ENCODE results near the gene ZER1. TPM values are rescaled to one million over a fixed set of nuclear protein-coding genes. Genes with fewer than 3 reads are reported as not detected.

The ZER1 gene
- total and polyA plus RNA-seq, 2 of the 4 experiments (the other 2 are of a cell fraction), result 7.7 to 34.9 TPM

GRCh38 chr9:128733256-128733655 is 38.5 kb downstream of the ZER1 start:
- CTCF ChIA-PET, result interaction anchor here (0.9 to 1.9 kb wide), 3 partner anchors 9 to 85 kb away, joined by 3 to 6 read pairs (median 5); partner anchors contain the start of genes ENDOG and ZDHHC12
- no TSS peak for BruUV-seq (replicated peaks)
- POLR2A ChIA-PET (ENCODE audit: unreplicated experiment), result no interaction called here

More at GRCh38 chr9:128733256-128733655, 38.5 kb downstream of the ZER1 start:
- H3K79me1 ChIP-seq (ENCODE audit: low read depth in 1 of 2, low read length in 2 of 2), result no peaks in the 10 kb centered on the region
- no peak overlapping the region for H2BK15ac ChIP-seq (ENCODE audit: low read depth, low read length)
- H2BK5ac ChIP-seq (ENCODE audit: low read depth, low read length, poor library complexity, severe bottlenecking), result no peak overlapping the region
- no peak overlapping the region for H3K18ac ChIP-seq (ENCODE audit: low read depth, low read length)
- dilution Hi-C loops (cut with HindIII; ENCODE audit: low sequenced_read_pairs, unreplicated experiment), result no loop called here
- H3K56ac ChIP-seq (ENCODE audit: extremely low read depth, insufficient read depth, low read length), result no peak overlapping the region
- in situ Hi-C loops (cut with MboI; ENCODE audit: low sequenced_read_pairs), result no loop called here
- H4K5ac ChIP-seq (ENCODE audit: low read depth, low read length), result peak overlapping the region; percentile 88
- H2BK20ac ChIP-seq (ENCODE audit: low read depth, low read length), result no peak overlapping the region
- H3K4ac ChIP-seq (ENCODE audit: low read depth, low read length), result peak overlapping the region; percentile 75
- TF ChIP-seq SMC3 (IDR thresholded peaks at IDR 0.05; ENCODE audit: low read depth, low read length), result peak; percentile 58
- TF ChIP-seq MAZ (IDR thresholded peaks at IDR 0.05; ENCODE audit: borderline replicate concordance, low read depth, low read length), result no peak
- no peak for TF ChIP-seq MAFK (IDR thresholded peaks at IDR 0.05; ENCODE audit: low read depth, low read length)
- peak; percentile 73 for TF ChIP-seq CTCF (conservative IDR thresholded peaks at IDR 0.05; ENCODE audit: low read depth, low read length)
- TF ChIP-seq RAD21 (IDR thresholded peaks at IDR 0.05; ENCODE audit: low read length), result peak; percentile 58
- H2AK9ac ChIP-seq (replicated peaks; ENCODE audit: low read depth, low read length, poor library complexity), result peak overlapping the region; percentile 87
- 30% methylated on average over 4 of the region's 9 CpGs; no CpG with 5 or more reads in 1 of the 2 experiments for WGBS, 2 experiments (ENCODE audit: extremely low coverage in 2 of 2, insufficient read length in 1 of 2)
- H3K9ac ChIP-seq (ENCODE audit: low read depth, low read length), result no peak overlapping the region
- no peaks in the 10 kb centered on the region for H3K27me3 ChIP-seq (ENCODE audit: control insufficient read depth, insufficient read depth, low read length)
- H3K4me3 ChIP-seq (ENCODE audit: insufficient read depth, low read depth, low read length), result no peak overlapping the region
- H4K91ac ChIP-seq (ENCODE audit: insufficient read depth, low read depth, low read length), result peak overlapping the region; percentile 8; the same call in 1 of the 2 replicates
- peaks cover 6% of the 10 kb centered on the region; the same call in 1 of the 2 replicates for H3K9me1 ChIP-seq (ENCODE audit: insufficient read depth, low read length)
- no peak overlapping the region for H2AK5ac ChIP-seq (ENCODE audit: low read depth, low read length)
- H2BK120ac ChIP-seq (ENCODE audit: low read depth, low read length), result peak overlapping the region; percentile 2; the same call in 1 of the 2 replicates
- peak overlapping the region; percentile 58; the same call in 1 of the 2 replicates for H3K4me2 ChIP-seq (ENCODE audit: low read depth, low read length)
- H3K14ac ChIP-seq (replicated peaks; ENCODE audit: low read depth, low read length), result peak overlapping the region; percentile 7; the same call in 1 of the 2 replicates
- peaks cover 26% of the 10 kb centered on the region for H3K36me3 ChIP-seq (ENCODE audit: control insufficient read depth, insufficient read depth, low read length)
- no peak overlapping the region for H3K27ac ChIP-seq (ENCODE audit: insufficient read depth, low read length)
- H3K9me3 ChIP-seq (ENCODE audit: control insufficient read depth, insufficient read depth, low read length), result no peaks in the 10 kb centered on the region
- H4K8ac ChIP-seq (ENCODE audit: low read depth in 2 of 2, low read length in 2 of 2), result peak overlapping the region; percentile 4 to 73; a peak in 2 of 4 replicates
- H4K20me1 ChIP-seq (ENCODE audit: insufficient read depth, low read length), result no peaks in the 10 kb centered on the region; the same call in 1 of the 2 replicates
- ATAC-seq (ENCODE audit: low read depth), result peak; percentile 96
- DNase-seq, result peak; percentile 81
- peaks cover 2% of the 10 kb centered on the region; the same call in 1 of the 2 replicates for H3K4me1 ChIP-seq (ENCODE audit: control insufficient read depth, insufficient read depth, low read length)
- H3K23ac ChIP-seq (ENCODE audit: low read depth, low read length), result no peak overlapping the region
- H2AFZ ChIP-seq (replicated peaks; ENCODE audit: low read length, poor library complexity), result peak overlapping the region; percentile 90
- intact Hi-C loops (cut with micrococcal nuclease), result no loop called here
